ENCODE data around the gene PGAP6.
A peak's percentile ranks its signal among the peaks of the same experiment; 100 is the strongest.

- TF ChIP-seq CTCF (IDR thresholded peaks at IDR 0.05; ENCODE audit: borderline replicate concordance, extremely low read depth, low read length, poor library complexity, severe bottlenecking) (peak; percentile 61), EZH2 (IDR thresholded peaks at IDR 0.05; ENCODE audit: borderline replicate concordance, low read depth, low read length, severe bottlenecking) (no peak)
Measured at GRCh38 chr16:401468-402348, 19.9 kb upstream of the PGAP6 start, which contains the start of gene DECR2.

Measured in DND-41 (cell line).